ENCODE data around the gene MAP2K1.

DNA sequence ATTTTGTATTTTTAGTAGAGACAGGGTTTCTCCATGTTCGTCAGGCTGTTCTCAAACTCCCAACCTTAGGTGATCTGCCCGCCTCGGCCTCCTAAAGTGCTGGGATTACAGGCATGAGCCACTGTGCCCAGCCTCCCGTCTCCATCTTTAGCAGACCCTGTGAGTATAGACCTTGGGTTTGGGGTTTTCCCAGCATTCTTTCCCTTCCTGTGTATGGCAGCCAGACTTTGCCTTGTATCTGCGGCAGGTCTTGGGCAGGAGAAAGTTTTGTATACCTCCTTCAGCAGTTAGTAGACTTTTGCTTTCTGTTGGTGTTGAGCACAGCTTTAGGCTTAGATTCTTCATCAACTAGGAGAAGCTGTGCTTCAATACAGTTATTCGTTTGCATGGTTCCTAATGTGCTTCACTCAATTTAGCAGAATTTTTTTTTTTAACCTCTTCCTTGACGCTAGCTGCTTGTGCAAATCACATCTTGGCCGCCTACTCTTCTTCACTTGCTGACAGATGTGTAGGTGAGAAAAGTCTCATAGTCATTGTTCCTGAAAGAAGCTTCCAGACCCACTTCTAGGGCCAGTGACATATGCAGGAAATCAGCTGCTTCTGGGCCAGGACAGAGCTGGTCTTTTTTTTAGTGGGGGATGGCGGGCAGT lies 38.4 kb downstream of the MAP2K1 start:
- TF ChIP-seq, protein P1, sequence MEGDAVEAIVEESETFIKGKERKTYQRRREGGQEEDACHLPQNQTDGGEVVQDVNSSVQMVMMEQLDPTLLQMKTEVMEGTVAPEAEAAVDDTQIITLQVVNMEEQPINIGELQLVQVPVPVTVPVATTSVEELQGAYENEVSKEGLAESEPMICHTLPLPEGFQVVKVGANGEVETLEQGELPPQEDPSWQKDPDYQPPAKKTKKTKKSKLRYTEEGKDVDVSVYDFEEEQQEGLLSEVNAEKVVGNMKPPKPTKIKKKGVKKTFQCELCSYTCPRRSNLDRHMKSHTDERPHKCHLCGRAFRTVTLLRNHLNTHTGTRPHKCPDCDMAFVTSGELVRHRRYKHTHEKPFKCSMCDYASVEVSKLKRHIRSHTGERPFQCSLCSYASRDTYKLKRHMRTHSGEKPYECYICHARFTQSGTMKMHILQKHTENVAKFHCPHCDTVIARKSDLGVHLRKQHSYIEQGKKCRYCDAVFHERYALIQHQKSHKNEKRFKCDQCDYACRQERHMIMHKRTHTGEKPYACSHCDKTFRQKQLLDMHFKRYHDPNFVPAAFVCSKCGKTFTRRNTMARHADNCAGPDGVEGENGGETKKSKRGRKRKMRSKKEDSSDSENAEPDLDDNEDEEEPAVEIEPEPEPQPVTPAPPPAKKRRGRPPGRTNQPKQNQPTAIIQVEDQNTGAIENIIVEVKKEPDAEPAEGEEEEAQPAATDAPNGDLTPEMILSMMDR (IDR thresholded peaks at IDR 0.05), result no peak
- TF ChIP-seq POLR2A (IDR thresholded peaks at IDR 0.05), result no peak
